HL-60 (cell line): Measurements from ENCODE around the gene CIB4.

Source experiments
- GABPA ChIP-seq: IDR thresholded peaks from 2 replicates; pipeline ENCODE4 v1.6.1; 2012; ENCODE audit warnings: low read depth
- POLR2AphosphoS5 ChIP-seq: IDR thresholded peaks from 2 replicates; pipeline ENCODE4 v1.6.1; 2012; ENCODE audit warnings: low read depth
- SPI1 ChIP-seq: IDR thresholded peaks from 2 replicates; pipeline ENCODE4 v1.6.1; 2012; ENCODE audit warnings: low read depth, mild to moderate bottlenecking, borderline replicate concordance
- TF ChIP-seq, protein P1 (sequence below): IDR thresholded peaks from one replicate; pipeline ENCODE4 v1.5.1; 2011; ENCODE audit warnings: low read length, control low read depth, inconsistent platforms; ENCODE audit not compliant: insufficient read depth
- TF ChIP-seq, protein P2 (sequence below): IDR thresholded peaks from 2 replicates; pipeline ENCODE4 v1.6.1; 2012; ENCODE audit warnings: low read depth; ENCODE audit not compliant: insufficient replicate concordance

DNA sequence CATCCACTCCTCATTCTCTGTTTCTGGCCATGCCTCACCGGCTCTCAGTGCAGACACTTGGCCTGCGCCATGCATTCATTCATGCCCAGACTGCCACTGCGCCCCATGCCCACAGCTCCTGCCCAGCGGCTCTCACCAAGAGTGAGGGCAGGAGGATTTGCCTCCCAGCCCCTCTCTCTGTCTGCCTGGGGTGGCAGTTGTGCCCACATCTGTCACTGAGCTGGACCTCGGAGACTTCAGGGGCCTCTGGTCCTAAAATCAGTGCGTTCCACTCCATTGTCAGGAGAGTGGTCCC, 75.1 kb downstream of the CIB4 start:
- TF ChIP-seq, protein P1, sequence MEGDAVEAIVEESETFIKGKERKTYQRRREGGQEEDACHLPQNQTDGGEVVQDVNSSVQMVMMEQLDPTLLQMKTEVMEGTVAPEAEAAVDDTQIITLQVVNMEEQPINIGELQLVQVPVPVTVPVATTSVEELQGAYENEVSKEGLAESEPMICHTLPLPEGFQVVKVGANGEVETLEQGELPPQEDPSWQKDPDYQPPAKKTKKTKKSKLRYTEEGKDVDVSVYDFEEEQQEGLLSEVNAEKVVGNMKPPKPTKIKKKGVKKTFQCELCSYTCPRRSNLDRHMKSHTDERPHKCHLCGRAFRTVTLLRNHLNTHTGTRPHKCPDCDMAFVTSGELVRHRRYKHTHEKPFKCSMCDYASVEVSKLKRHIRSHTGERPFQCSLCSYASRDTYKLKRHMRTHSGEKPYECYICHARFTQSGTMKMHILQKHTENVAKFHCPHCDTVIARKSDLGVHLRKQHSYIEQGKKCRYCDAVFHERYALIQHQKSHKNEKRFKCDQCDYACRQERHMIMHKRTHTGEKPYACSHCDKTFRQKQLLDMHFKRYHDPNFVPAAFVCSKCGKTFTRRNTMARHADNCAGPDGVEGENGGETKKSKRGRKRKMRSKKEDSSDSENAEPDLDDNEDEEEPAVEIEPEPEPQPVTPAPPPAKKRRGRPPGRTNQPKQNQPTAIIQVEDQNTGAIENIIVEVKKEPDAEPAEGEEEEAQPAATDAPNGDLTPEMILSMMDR, result no peak
- TF ChIP-seq SPI1 (no peak), POLR2AphosphoS5 (no peak), GABPA (no peak)
- TF ChIP-seq, protein P2, sequence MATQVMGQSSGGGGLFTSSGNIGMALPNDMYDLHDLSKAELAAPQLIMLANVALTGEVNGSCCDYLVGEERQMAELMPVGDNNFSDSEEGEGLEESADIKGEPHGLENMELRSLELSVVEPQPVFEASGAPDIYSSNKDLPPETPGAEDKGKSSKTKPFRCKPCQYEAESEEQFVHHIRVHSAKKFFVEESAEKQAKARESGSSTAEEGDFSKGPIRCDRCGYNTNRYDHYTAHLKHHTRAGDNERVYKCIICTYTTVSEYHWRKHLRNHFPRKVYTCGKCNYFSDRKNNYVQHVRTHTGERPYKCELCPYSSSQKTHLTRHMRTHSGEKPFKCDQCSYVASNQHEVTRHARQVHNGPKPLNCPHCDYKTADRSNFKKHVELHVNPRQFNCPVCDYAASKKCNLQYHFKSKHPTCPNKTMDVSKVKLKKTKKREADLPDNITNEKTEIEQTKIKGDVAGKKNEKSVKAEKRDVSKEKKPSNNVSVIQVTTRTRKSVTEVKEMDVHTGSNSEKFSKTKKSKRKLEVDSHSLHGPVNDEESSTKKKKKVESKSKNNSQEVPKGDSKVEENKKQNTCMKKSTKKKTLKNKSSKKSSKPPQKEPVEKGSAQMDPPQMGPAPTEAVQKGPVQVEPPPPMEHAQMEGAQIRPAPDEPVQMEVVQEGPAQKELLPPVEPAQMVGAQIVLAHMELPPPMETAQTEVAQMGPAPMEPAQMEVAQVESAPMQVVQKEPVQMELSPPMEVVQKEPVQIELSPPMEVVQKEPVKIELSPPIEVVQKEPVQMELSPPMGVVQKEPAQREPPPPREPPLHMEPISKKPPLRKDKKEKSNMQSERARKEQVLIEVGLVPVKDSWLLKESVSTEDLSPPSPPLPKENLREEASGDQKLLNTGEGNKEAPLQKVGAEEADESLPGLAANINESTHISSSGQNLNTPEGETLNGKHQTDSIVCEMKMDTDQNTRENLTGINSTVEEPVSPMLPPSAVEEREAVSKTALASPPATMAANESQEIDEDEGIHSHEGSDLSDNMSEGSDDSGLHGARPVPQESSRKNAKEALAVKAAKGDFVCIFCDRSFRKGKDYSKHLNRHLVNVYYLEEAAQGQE, result no peak
